Mononuclear cell (primary cell): ENCODE results near the gene LRRC72. TPM values are rescaled to one million over a fixed set of nuclear protein-coding genes. Genes with fewer than 3 reads are reported as not detected.
"Not testable (repeated sequence)": the region's sequence is repeated elsewhere in the genome, so short reads cannot be mapped to it uniquely, and the experiment has no call there.

ENCODE experiments used
- H3K27me3 ChIP-seq: 2 replicates; pipeline ENCODE4 v1.6.0; 2011; ENCODE audit warnings: low read length, control low read depth; ENCODE audit not compliant: insufficient read depth
- H3K4me1 ChIP-seq: 2 replicates; pipeline ENCODE4 v1.5.1; 2011; ENCODE audit warnings: mild to moderate bottlenecking, low read length, control low read depth; ENCODE audit not compliant: insufficient read depth
- H3K4me3 ChIP-seq: 2 replicates; pipeline ENCODE4 v1.5.1; 2011; ENCODE audit warnings: mild to moderate bottlenecking, low read length, moderate library complexity
- H3K9me3 ChIP-seq: 2 replicates; pipeline ENCODE4 v1.5.1; 2011; ENCODE audit warnings: low read depth, mild to moderate bottlenecking, control low read depth, low read length
- total RNA-seq: library from RNA; depleted of rRNA; stranded (reverse); fragments of >200 nt; gene quantifications from one replicate; pipeline ENCODE4 v1.2.3, GENCODE V29; 2012

The LRRC72 gene
- total RNA-seq, 1 donor: not detected

- no peaks in the 10 kb centered on the region for H3K4me1 ChIP-seq
- no peaks in the 10 kb centered on the region for H3K9me3 ChIP-seq
- H3K4me3 ChIP-seq: no peak overlapping the region
- H3K27me3 ChIP-seq: no peaks in the 10 kb centered on the region
Measured at GRCh38 chr7:16585540-16585939, 58.9 kb downstream of the LRRC72 start.

GRCh38 chr7:16586081-16586874, 59.7 kb downstream of the LRRC72 start:
- no peaks in the 10 kb centered on the region for H3K27me3 ChIP-seq

DNA sequence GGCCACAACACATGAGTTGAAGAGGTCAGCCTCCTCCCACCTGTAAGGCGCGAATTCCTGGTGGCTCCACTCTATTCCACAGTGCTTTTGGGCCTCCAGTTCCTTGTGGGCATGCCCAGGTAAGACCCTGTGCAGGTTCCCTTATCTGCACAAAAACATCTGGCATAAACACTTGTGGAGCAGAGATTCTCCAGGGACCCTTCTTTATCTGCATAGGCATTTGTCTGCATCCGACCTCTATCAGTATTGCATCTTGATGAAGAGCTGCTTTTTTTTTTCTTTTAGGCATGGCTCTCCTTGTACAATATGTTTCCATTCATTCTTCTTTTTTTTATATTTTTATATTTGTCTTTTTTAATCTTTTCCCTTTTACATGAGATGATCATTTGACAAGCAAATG, 60.5 kb downstream of the LRRC72 start:
- H3K4me3 ChIP-seq: no peak overlapping the region
- no peaks in the 10 kb centered on the region for H3K9me3 ChIP-seq
- H3K4me1 ChIP-seq: no peaks in the 10 kb centered on the region
- H3K27me3 ChIP-seq: no peaks in the 10 kb centered on the region

More at GRCh38 chr7:16586081-16586874, 59.7 kb downstream of the LRRC72 start:
- no peaks in the 10 kb centered on the region for H3K4me1 ChIP-seq
- no peaks in the 10 kb centered on the region for H3K9me3 ChIP-seq
- no peak overlapping the region for H3K4me3 ChIP-seq

GRCh38 chr7:16587790-16588189, 61.2 kb downstream of the LRRC72 start:
- Histone ChIP-seq H3K4me3 (no peak overlapping the region), H3K27me3 (no peaks in the 10 kb centered on the region), H3K9me3 (no peaks in the 10 kb centered on the region), H3K4me1 (no peaks in the 10 kb centered on the region)

DNA sequence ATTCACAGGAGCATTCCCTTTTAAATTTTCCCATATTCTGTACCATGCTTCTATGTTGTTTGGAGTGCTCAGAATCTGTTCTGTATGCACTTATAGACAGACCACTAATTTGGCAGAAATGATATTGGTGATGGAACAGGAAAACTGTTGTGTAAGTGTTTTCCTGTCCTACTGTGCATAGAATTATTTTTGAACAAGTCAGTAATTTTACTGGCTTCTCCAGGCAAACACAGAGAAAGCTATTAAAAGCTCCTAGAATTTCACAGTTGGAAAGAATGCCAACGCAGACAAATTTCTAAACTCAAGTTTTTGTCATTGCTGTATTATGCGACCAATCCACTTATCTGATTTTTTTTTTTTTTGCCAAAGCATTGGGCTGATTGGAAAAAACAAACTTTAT, 63.3 kb downstream of the LRRC72 start:
- H3K4me1 ChIP-seq: no peaks in the 10 kb centered on the region
- H3K27me3 ChIP-seq: no peaks in the 10 kb centered on the region
- H3K4me3 ChIP-seq: no peak overlapping the region
- no peaks in the 10 kb centered on the region for H3K9me3 ChIP-seq

DNA sequence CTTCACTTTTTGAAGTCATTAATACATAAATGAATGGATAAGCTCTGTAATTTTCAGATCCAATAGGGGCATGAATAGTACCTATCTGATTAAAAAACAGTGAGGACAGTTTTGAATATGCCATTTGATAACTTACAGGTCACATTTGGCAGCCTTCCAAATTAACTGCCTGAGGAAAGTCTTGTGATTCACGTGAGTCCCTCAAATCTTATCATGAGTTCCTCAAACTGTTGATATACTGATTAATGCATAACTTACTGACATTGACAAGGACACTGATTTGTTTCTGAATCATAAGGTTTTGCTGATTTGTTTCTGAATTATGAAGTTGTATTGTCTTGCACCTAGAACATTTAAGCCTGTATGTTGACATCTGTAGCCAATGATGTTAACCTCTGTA, 63.8 kb downstream of the LRRC72 start:
- Histone ChIP-seq H3K4me3 (no peak overlapping the region), H3K9me3 (no peaks in the 10 kb centered on the region), H3K4me1 (no peaks in the 10 kb centered on the region), H3K27me3 (no peaks in the 10 kb centered on the region)

DNA sequence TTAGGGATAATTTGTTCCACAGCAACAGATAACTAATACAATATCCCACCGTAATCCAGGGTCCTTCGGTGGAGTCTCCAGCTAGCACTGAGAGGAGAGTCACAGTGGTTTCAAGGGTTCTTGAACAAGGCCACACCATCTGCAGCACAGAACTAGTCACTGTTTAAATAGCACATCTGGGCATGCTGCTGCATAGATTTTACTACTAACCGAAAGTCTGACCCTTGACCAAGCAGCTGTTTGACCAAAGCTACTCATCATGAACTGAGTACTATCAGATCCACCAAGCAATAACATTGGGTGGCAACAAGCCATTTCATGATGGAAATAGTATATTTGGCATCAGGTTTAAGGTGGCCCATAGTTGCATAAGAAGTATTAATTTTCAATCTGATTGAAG, 65.8 kb downstream of the LRRC72 start:
- Histone ChIP-seq H3K4me1 (no peaks in the 10 kb centered on the region), H3K27me3 (no peaks in the 10 kb centered on the region), H3K9me3 (no peaks in the 10 kb centered on the region), H3K4me3 (no peak overlapping the region)

- Histone ChIP-seq H3K9me3 (no peaks in the 10 kb centered on the region), H3K4me3 (no peak overlapping the region), H3K27me3 (no peaks in the 10 kb centered on the region), H3K4me1 (no peaks in the 10 kb centered on the region)
Measured at GRCh38 chr7:16594061-16594460, 67.4 kb downstream of the LRRC72 start.

DNA sequence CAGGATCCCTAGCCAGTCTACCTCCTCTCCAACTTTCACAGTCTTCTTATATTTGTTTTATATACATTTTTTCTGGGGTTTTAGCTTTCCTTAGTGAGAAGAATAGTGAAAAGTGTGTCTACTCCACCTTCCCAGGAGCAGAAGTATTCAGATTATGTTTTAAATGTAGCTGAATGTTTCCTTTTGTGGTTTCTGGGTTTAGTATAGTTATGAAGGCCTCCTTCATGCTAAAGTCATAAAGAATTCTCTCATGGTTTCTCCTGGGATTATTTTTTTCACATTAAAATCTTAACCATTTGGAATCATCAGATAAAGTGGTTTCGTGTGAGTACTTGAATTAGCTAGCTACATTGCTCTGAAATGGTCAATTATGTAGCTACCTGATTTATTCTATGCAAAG, 68.1 kb downstream of the LRRC72 start:
- no peaks in the 10 kb centered on the region for H3K9me3 ChIP-seq
- no peaks in the 10 kb centered on the region for H3K4me1 ChIP-seq
- H3K27me3 ChIP-seq: no peaks in the 10 kb centered on the region
- no peak overlapping the region for H3K4me3 ChIP-seq

DNA sequence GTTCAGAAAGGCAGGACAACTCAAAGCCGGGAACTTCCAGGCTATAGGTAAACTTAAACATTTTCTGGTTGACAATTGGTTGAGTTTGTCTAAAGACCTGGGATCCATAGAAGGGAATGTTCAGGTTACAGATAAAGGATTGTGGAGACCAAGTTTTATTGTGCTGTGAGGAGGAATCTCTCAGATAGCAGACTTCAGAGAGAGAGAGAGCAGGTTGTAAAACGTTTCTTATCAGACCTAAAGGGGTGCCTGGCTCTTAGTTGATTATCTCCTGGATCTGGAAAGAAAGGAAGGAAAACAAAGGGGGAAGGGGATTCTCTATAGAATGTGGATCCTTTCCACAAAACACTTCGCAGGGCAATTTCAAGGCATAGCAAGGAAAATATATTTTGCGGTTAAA, 69.0 kb downstream of the LRRC72 start:
- not testable (repeated sequence) for H3K4me1 ChIP-seq, H3K27me3 ChIP-seq, H3K4me3 ChIP-seq, H3K9me3 ChIP-seq

DNA sequence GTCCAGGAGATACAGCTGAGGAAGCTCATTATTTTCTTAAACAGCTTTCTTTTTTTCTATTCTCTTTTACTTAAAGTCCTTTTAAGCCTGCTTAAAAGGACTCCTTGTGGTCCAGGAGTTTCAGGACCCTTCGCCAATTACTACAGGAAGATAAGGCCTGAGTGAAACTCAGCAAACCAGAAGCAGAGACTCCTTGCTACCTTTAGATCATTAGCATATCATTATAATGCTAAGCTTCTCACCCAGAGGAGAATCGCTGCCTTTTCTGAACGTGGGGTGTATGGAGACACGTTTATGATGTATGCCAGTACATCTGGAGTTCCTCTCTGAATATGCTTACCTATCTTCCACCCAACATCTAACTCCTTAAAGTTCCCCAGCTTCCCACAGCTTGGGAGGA, 71.4 kb downstream of the LRRC72 start:
- Histone ChIP-seq H3K9me3 (no peaks in the 10 kb centered on the region), H3K4me1 (no peaks in the 10 kb centered on the region), H3K4me3 (no peak overlapping the region), H3K27me3 (no peaks in the 10 kb centered on the region)

DNA sequence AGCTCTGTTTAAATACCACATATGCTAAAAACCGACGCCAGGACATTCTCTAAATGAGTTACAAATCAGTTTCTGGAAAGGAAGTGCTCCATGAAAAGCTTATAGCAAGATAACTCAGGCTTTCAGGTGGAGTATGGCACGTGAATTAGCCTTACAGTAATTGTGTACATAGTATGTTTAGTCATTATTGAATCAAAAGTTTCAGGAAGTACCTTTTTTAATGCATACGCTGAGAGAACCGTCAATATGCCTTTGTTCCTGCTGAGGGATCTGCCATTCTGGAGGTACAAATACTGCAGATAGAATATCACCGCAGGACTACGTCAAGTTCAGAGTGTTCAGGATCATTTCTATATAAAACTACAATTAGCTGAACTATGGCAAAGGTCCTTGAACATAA, 73.2 kb downstream of the LRRC72 start:
- no peaks in the 10 kb centered on the region for H3K4me1 ChIP-seq
- no peaks in the 10 kb centered on the region for H3K9me3 ChIP-seq
- H3K4me3 ChIP-seq: no peak overlapping the region
- H3K27me3 ChIP-seq: no peaks in the 10 kb centered on the region

DNA sequence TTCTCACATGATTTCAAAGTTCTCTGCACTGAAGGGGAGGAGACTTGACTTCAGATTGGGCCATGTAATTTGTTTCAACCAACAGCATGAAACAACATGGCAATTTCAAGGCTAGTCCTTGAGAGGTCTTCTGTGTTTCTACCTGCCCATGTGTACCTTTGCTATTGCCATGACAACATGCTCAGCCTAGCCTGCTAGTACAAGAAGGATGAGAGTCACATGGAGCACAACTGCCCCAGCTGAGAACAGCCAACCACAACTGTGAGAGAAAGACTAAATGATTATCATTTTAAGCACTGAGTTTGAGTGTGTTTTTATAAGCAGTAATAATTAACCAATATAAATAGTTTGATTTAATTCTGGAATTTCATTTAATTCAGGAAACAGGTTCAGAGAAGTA, 77.0 kb downstream of the LRRC72 start:
- Histone ChIP-seq H3K4me1 (no peaks in the 10 kb centered on the region), H3K9me3 (no peaks in the 10 kb centered on the region), H3K4me3 (no peak overlapping the region), H3K27me3 (no peaks in the 10 kb centered on the region)

GRCh38 chr7:16604054-16604453, 77.4 kb downstream of the LRRC72 start:
- H3K27me3 ChIP-seq: no peaks in the 10 kb centered on the region
- H3K9me3 ChIP-seq: no peaks in the 10 kb centered on the region
- H3K4me1 ChIP-seq: no peaks in the 10 kb centered on the region
- no peak overlapping the region for H3K4me3 ChIP-seq

DNA sequence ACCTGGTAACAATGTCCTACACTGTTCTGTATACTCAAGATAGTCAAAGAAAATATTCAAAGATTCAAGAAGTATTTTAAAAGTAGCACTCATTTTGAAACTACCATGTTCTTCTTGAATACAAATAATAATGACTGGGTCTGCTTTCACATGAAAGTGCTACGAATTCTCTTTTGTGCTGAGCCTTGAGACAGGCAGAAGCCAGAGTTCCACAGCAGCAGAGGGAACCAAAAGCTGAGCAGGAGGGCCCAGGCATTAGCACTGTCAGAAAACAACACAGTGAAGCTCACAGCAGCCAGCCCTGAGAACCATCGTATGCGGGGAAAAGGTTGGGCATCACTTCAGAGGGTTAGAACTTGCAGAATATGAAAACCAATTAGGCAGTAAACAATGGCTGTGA, 80.1 kb downstream of the LRRC72 start:
- peaks cover 6% of the 10 kb centered on the region for H3K4me1 ChIP-seq
- no peaks in the 10 kb centered on the region for H3K27me3 ChIP-seq
- H3K4me3 ChIP-seq: no peak overlapping the region
- no peaks in the 10 kb centered on the region for H3K9me3 ChIP-seq

- H3K4me1 ChIP-seq: peaks cover 6% of the 10 kb centered on the region
Measured at GRCh38 chr7:16609842-16610450, 83.3 kb downstream of the LRRC72 start.

More at GRCh38 chr7:16609842-16610450, 83.3 kb downstream of the LRRC72 start:
- Histone ChIP-seq H3K4me3 (no peak overlapping the region), H3K27me3 (no peaks in the 10 kb centered on the region), H3K9me3 (no peaks in the 10 kb centered on the region)
